HCT116 (cell line): ENCODE measurements around the gene NLRP10. TPM values are rescaled to one million over a fixed set of nuclear protein-coding genes. Genes with fewer than 3 reads are reported as not detected.

Source experiments
- ATAC-seq: fragments of 200-7000 bp; cut with Tn5 transposase; 2 replicates; pipeline ENCODE4 v1.9.1; 2020; ENCODE audit warnings: mild to moderate bottlenecking, moderate library complexity
- BruUV-seq: library from RNA; stranded (reverse); fragments of 400-500 nt; replicated peaks from 2 replicates; lab custom pipeline; 2021; lab: Mats Ljungman, UMichigan
- CTCF ChIA-PET: fragments of 300-600 bp; sonication (Branson Sonifier 250); formaldehyde crosslinking; loops from one replicate; lab custom pipeline; 2021; ENCODE audit warnings: antibody characterized with exemption; lab: Charles Lee
- POLR2A ChIA-PET: fragments of 300-600, 350-600 bp; sonication (Branson Sonifier 250); formaldehyde crosslinking; loops from one replicate; lab custom pipeline; 2021; ENCODE audit warnings: antibody characterized with exemption; lab: Charles Lee
- RAD21 ChIA-PET, 2 experiments: fragments of 300-600 bp; sonication (Branson Sonifier 250); formaldehyde crosslinking; loops; one replicate each; lab custom pipeline; 2023; ENCODE audit warnings: low total read pairs in 2 of 2; ENCODE audit not compliant: uncharacterized antibody in 2 of 2, unreplicated experiment in 2 of 2, low non-redundant PET in 1 of 2; lab: Charles Lee
- DNase-seq: peaks from one replicate; pipeline ENCODE4 v3.0.0-alpha.2; 2010; ENCODE audit warnings: low read depth, low spot score
- H2AFZ ChIP-seq: fragments of 200-600 bp; shearing (Covaris generic), sonication (generic); 2 replicates; pipeline ENCODE4 v1.6.1; 2017; ENCODE audit warnings: low read depth, mixed run types, mixed read lengths, antibody characterized with exemption, low read length; ENCODE audit not compliant: poor library complexity, severe bottlenecking
- H3K27ac ChIP-seq: 2 replicates; pipeline ENCODE4 v1.5.1; 2012; ENCODE audit warnings: low read depth, low read length
- H3K27me3 ChIP-seq: fragments of 200-600 bp; sonication (generic); 2 replicates; pipeline ENCODE4 v1.6.1; 2016; ENCODE audit warnings: mixed run types, low read length, mixed read lengths; ENCODE audit not compliant: insufficient read depth
- H3K36me3 ChIP-seq, 2 experiments: fragments of 200-500 bp in 1 of 2; fragments of 200-600 bp in 1 of 2; sonication (Bioruptor generic) in 1 of 2; sonication (generic) in 1 of 2; 2 replicates each; pipeline versions ENCODE4 v1.5.1 to v1.6.1; 2014 to 2016; ENCODE audit warnings: low read length in 2 of 2, inconsistent platforms in 1 of 2, mixed read lengths in 1 of 2, mixed run types in 1 of 2; ENCODE audit not compliant: insufficient read depth in 2 of 2, control insufficient read depth in 1 of 2
- H3K4me1 ChIP-seq, 2 experiments: fragments of 200-600 bp in 1 of 2; sonication (generic) in 1 of 2; 2 replicates each; pipeline versions ENCODE4 v1.5.1 to v1.6.1; 2012 to 2017; ENCODE audit warnings: low read length in 2 of 2, inconsistent platforms in 1 of 2, mild to moderate bottlenecking in 1 of 2, mixed read lengths in 1 of 2, mixed run types in 1 of 2, moderate library complexity in 1 of 2; ENCODE audit not compliant: insufficient read depth in 2 of 2, control insufficient read depth in 1 of 2
- H3K4me2 ChIP-seq: fragments of 200-600 bp; sonication (generic); 2 replicates; pipeline ENCODE4 v1.6.1; 2017; ENCODE audit warnings: mixed run types, low read length, mixed read lengths
- H3K4me3 ChIP-seq, 2 experiments: fragments of 200-600 bp in 1 of 2; sonication (generic) in 1 of 2; replicated peaks in 1 of 2; 2 replicates each; pipeline ENCODE4 v1.5.1; 2011 to 2016; ENCODE audit warnings: low read length in 2 of 2, control low read depth in 1 of 2, low read depth in 1 of 2, mild to moderate bottlenecking in 1 of 2, mixed read lengths in 1 of 2, mixed run types in 1 of 2
- H3K79me2 ChIP-seq: fragments of 200-600 bp; sonication (generic); 2 replicates; pipeline ENCODE4 v1.6.1; 2017; ENCODE audit warnings: mild to moderate bottlenecking, mixed run types, low read length, moderate library complexity, mixed read lengths; ENCODE audit not compliant: insufficient read depth
- H3K9ac ChIP-seq: fragments of 200-600 bp; sonication (generic); 2 replicates; pipeline ENCODE4 v1.6.1; 2016; ENCODE audit warnings: low read length, mixed read lengths
- H3K9me2 ChIP-seq: fragments of 200-600 bp; sonication (generic), shearing (Covaris generic); 2 replicates; pipeline ENCODE4 v1.6.1; 2017; ENCODE audit warnings: mixed run types, mild to moderate bottlenecking, moderate library complexity; ENCODE audit not compliant: insufficient read depth
- H3K9me3 ChIP-seq, 2 experiments: fragments of 200-500 bp in 1 of 2; fragments of 200-600 bp in 1 of 2; sonication (Bioruptor generic) in 1 of 2; sonication (generic) in 1 of 2; 2 replicates each; pipeline ENCODE4 v1.6.1; 2014 to 2017; ENCODE audit warnings: low read length in 2 of 2, mixed read lengths in 2 of 2, inconsistent platforms in 1 of 2, low read depth in 1 of 2, mild to moderate bottlenecking in 1 of 2, mixed run types in 1 of 2, moderate library complexity in 1 of 2; ENCODE audit not compliant: control insufficient read depth in 1 of 2, insufficient read depth in 1 of 2
- H4K20me1 ChIP-seq: fragments of 200-600 bp; sonication (generic), shearing (Covaris generic); 2 replicates; pipeline ENCODE4 v1.6.1; 2017; ENCODE audit warnings: mixed run types, mild to moderate bottlenecking, moderate library complexity; ENCODE audit not compliant: insufficient read depth
- ATF3 ChIP-seq: IDR thresholded peaks from 2 replicates; pipeline ENCODE4 v1.6.1; 2012
- CBX3 ChIP-seq: IDR thresholded peaks from 2 replicates; pipeline ENCODE4 v1.6.1; 2012; ENCODE audit warnings: low read depth
- EGR1 ChIP-seq: IDR thresholded peaks from 2 replicates; pipeline ENCODE4 v1.6.1; 2012; ENCODE audit warnings: low read depth
- ELF1 ChIP-seq: IDR thresholded peaks from 2 replicates; pipeline ENCODE4 v1.6.1; 2012; ENCODE audit warnings: low read depth, borderline replicate concordance
- EZH2 ChIP-seq: fragments of 200-600 bp; sonication (generic); IDR thresholded peaks from 2 replicates; pipeline ENCODE4 v1.6.1; 2017; ENCODE audit warnings: antibody characterized with exemption, mixed run types
- EZH2phosphoT487 ChIP-seq: fragments of 200-600 bp; IDR thresholded peaks from 2 replicates; pipeline ENCODE4 v1.6.1; 2018; ENCODE audit warnings: antibody characterized with exemption, borderline replicate concordance
- FOSL1 ChIP-seq: IDR thresholded peaks from 2 replicates; pipeline ENCODE4 v1.6.1; 2012; ENCODE audit warnings: low read depth
- JUND ChIP-seq: IDR thresholded peaks from 2 replicates; pipeline ENCODE4 v1.6.1; 2012
- POLR2A ChIP-seq: IDR thresholded peaks from 2 replicates; pipeline ENCODE4 v1.7.0; 2011; ENCODE audit warnings: borderline replicate concordance; ENCODE audit not compliant: insufficient read depth, insufficient read length; ENCODE audit errors: extremely low read depth
- RAD21 ChIP-seq: IDR thresholded peaks from 2 replicates; pipeline ENCODE4 v1.6.1; 2012; ENCODE audit warnings: low read depth, mild to moderate bottlenecking
- REST ChIP-seq: IDR thresholded peaks from 2 replicates; pipeline ENCODE4 v1.6.1; 2012; ENCODE audit warnings: low read depth
- SP1 ChIP-seq: IDR thresholded peaks from 2 replicates; pipeline ENCODE4 v1.6.1; 2012; ENCODE audit warnings: low read depth
- TCF7L2 ChIP-seq: IDR thresholded peaks from 2 replicates; pipeline ENCODE4 v1.7.0; 2011; ENCODE audit warnings: borderline replicate concordance, inconsistent platforms; ENCODE audit not compliant: insufficient read depth, insufficient read length; ENCODE audit errors: extremely low read depth
- ZFX ChIP-seq: fragments of 450-650 bp; IDR thresholded peaks from 2 replicates; pipeline ENCODE4 v1.6.1; 2017
- intact Hi-C: fragments of 100-400 bp; cut with micrococcal nuclease; formaldehyde crosslinking; loops from 2 replicates; pipeline ENCODE4 v1.10.0; 2022
- total RNA-seq: library from RNA; stranded (reverse); gene quantifications from one replicate; pipeline ENCODE4 v1.2.1, GENCODE V29; 2021; ENCODE audit not compliant: unreplicated experiment

Gene NLRP10
- total RNA-seq, 1 experiment from 2014 or later: not detected

GRCh38 chr11:8005556-8005955, 40.3 kb upstream of the NLRP10 start:
- DNase-seq (no peak), ATAC-seq (no peak)
- ChIA-PET CTCF (interaction anchor here (1.2 to 7.7 kb wide), 6 partner anchors 19 to 97 kb away, joined by 5 to 184 read pairs (median 10); partner anchors contain the start of gene EIF3F), RAD21 (interaction anchor here (1.3 to 2.2 kb wide), 5 partner anchors 27 to 94 kb away, joined by 4 to 31 read pairs (median 14); no protein-coding TSS in a partner anchor), POLR2A (no interaction called here)
- no peak overlapping the region for H3K4me2 ChIP-seq
- no peaks in the 10 kb centered on the region for H3K9me3 ChIP-seq
- no peak overlapping the region for H3K4me3 ChIP-seq
- no peak overlapping the region for H3K27ac ChIP-seq
- H3K9me2 ChIP-seq: no peaks in the 10 kb centered on the region
- intact Hi-C loops: loop anchor here (5.0 kb wide), 1 partner anchor 562 kb away; no protein-coding TSS in a partner anchor
- no peaks in the 10 kb centered on the region for H3K27me3 ChIP-seq
- H3K36me3 ChIP-seq: no peaks in the 10 kb centered on the region
- no peak for TF ChIP-seq EGR1
- TF ChIP-seq POLR2A: no peak
- no peak for TF ChIP-seq TCF7L2
- no peak for TF ChIP-seq ZFX
- no peak for TF ChIP-seq RAD21
- no peak for TF ChIP-seq JUND
- no peak for TF ChIP-seq ELF1
- TF ChIP-seq FOSL1: no peak
- no peak for TF ChIP-seq SP1
- no peak for TF ChIP-seq CBX3
- no peak for TF ChIP-seq REST
- no peak for TF ChIP-seq EZH2phosphoT487
- TF ChIP-seq EZH2: no peak
- TF ChIP-seq ATF3: no peak
- no peak overlapping the region for H3K9ac ChIP-seq
- H3K4me1 ChIP-seq: no peaks in the 10 kb centered on the region
- no TSS peak for BruUV-seq
- H4K20me1 ChIP-seq: no peaks in the 10 kb centered on the region
- H3K79me2 ChIP-seq: no peaks in the 10 kb centered on the region
- H2AFZ ChIP-seq: no peak overlapping the region
